Motor neuron (in vitro differentiated cells): Measurements from ENCODE around the gene GLOD4. TPM values are rescaled to one million over a fixed set of nuclear protein-coding genes. Genes with fewer than 3 reads are reported as not detected.
"Not testable (repeated sequence)": the region's sequence is repeated elsewhere in the genome, so short reads cannot be mapped to it uniquely, and the experiment has no call there.

Source experiments
- ATAC-seq, 8 experiments: fragments of 200-7000 bp; cut with Tn5 transposase; replicated peaks in 6 of 8; 2 replicates each; pipeline ENCODE4 v1.8.0; 2021; ENCODE audit warnings: mild to moderate bottlenecking in 8 of 8, moderate library complexity in 8 of 8
- H3K27ac ChIP-seq, 2 donors: fragments of 250-450 bp; sonication (Bioruptor Pico); 2 replicates each; pipeline ENCODE4 v1.9.0; 2021; ENCODE audit warnings: antibody characterized with exemption in 2 of 2, mild to moderate bottlenecking in 2 of 2, moderate library complexity in 1 of 2
- H3K4me1 ChIP-seq, 2 donors: fragments of 250-450 bp; sonication (Bioruptor Pico); replicated peaks in 1 of 2; 2 replicates each; pipeline ENCODE4 v1.6.1; 2021; ENCODE audit warnings: antibody characterized with exemption in 2 of 2, mild to moderate bottlenecking in 2 of 2, moderate library complexity in 1 of 2
- H3K4me3 ChIP-seq, 5 donors: fragments of 250-450 bp; sonication (Bioruptor Pico); 2 replicates each; pipeline ENCODE4 v1.9.0; 2021; ENCODE audit warnings: antibody characterized with exemption in 5 of 5, mild to moderate bottlenecking in 5 of 5, moderate library complexity in 4 of 5
- WGBS, 10 experiments: fragments of 450-650 bp; shearing (Covaris generic); methylation state at CpG; one replicate each; pipeline ENCODE4 v1.0.0; 2022; 5-methylcytosine and 5-hydroxymethylcytosine counted together
- in situ Hi-C, 9 experiments: fragments of 400-800 bp; cut with MboI; loops; one replicate each; pipeline ENCODE4 v1.15.0; 2021; ENCODE audit warnings: low sequenced_read_pairs in 9 of 9, low pct_unique_long_range_greater_than_20kb in 2 of 9; ENCODE audit not compliant: unreplicated experiment in 9 of 9
- total RNA-seq, 8 experiments: library from RNA; unstranded; fragments of 300-600 nt; gene quantifications; 2 replicates each; pipeline versions ENCODE4 v1.2.3 to v1.2.4, GENCODE V29; 2022

GLOD4 gene
- total RNA-seq, 8 experiments from 2014 or later: 50.8 to 90.4 (median 60.2) TPM

- ATAC-seq: peak in 4 of 8 experiments; percentile 15 to 31 (median 25)
- Histone ChIP-seq H3K27ac (no peak overlapping the region), H3K4me1 (peaks cover 7 to 8% of the 10 kb centered on the region in 2 donors), H3K4me3 (no peak overlapping the region)
- in situ Hi-C loops: no loop called here
- WGBS, 10 experiments: 66 to 100% (median 78%) methylated on average over 1 to 14 of the region's 29 CpGs; no CpG with 5 or more reads in 3 of the 10 experiments
Observed at GRCh38 chr17:811051-811784, 29.1 kb upstream of the GLOD4 start.

DNA sequence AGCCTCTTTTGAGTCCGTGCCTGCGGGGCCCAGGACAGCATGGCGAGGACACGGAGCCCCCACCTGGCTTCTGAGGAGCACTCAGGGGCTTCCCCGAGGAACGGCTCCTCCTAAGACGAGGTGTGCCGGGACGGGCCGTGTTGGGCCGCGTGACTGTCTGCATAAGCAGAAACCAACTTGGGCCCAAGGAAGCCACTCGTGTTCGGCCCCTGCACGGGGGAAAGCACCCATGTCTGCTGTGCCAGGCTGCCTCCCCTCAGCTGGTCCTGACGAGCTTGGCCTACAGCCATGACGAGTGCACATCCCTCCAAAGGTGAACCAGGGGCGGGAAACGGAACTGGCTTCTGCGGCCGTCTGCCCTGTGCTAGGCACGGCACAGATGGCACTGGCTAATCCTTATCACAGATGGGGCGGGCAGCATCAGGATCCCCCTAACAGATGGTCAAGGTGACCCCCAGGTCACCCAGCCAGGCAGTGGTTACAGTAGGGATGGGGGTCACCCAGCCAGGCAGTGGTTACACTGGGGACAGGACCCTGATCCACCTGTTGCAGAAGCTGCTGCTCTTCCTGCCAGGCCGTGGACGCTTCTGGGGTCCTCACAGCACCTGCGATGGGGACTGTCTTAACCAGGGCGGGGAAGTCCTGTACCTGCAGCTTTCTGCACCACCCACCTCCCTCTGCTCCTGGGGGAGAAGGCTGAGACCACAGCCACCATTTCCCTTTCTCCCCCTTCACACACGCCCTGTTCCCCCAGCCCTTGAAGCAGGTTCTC lies 25.6 kb upstream of the GLOD4 start:
- Histone ChIP-seq H3K4me1 (peaks cover 29 to 40% of the 10 kb centered on the region in 2 donors), H3K27ac (no peak overlapping the region), H3K4me3 (no peak overlapping the region)
- in situ Hi-C loops: loop anchor here in 1 of 9 experiments (10.0 kb wide), 1 partner anchor 157 kb away; no protein-coding TSS in a partner anchor
- ATAC-seq: no peak
- 84 to 100% (median 90%) methylated on average over 1 to 7 of the region's 28 CpGs; no CpG with 5 or more reads in 5 of the 10 experiments for WGBS, 10 experiments

GRCh38 chr17:806781-807522 lies 24.9 kb upstream of the GLOD4 start:
- no peak overlapping the region for H3K4me3 ChIP-seq
- H3K27ac ChIP-seq: peak overlapping the region; percentile 67 to 77
- in situ Hi-C loops: loop anchor here in 1 of 9 experiments (10.0 kb wide), 1 partner anchor 158 kb away; no protein-coding TSS in a partner anchor
- peak in 4 of 8 experiments; percentile 5 to 18 (median 15) for ATAC-seq
- WGBS, 10 experiments: 80 to 100% (median 87%) methylated on average over 2 of the region's 33 CpGs; no CpG with 5 or more reads in 6 of the 10 experiments
- peaks cover 29 to 40% of the 10 kb centered on the region in 2 donors for H3K4me1 ChIP-seq

- Histone ChIP-seq H3K4me3 (no peak overlapping the region), H3K27ac (peak overlapping the region; percentile 67 to 77), H3K4me1 (peaks cover 29 to 40% of the 10 kb centered on the region in 2 donors)
- WGBS, 10 experiments: no CpG with 5 or more reads among the region's 13 CpGs
- ATAC-seq: peak in 1 of 8 experiments; percentile 14
- in situ Hi-C loops: loop anchor here in 1 of 9 experiments (10.0 kb wide), 1 partner anchor 158 kb away; no protein-coding TSS in a partner anchor
Observed at GRCh38 chr17:806346-806745, 24.3 kb upstream of the GLOD4 start.

GRCh38 chr17:805886-806285 lies 23.8 kb upstream of the GLOD4 start:
- WGBS, 10 experiments: no CpG with 5 or more reads among the region's 23 CpGs
- peaks cover 29 to 40% of the 10 kb centered on the region in 2 donors for H3K4me1 ChIP-seq

GRCh38 chr17:804541-805435 lies 22.7 kb upstream of the GLOD4 start:
- in situ Hi-C loops: loop anchor here in 1 of 9 experiments (10.0 kb wide), 1 partner anchor 160 kb away; no protein-coding TSS in a partner anchor
- WGBS, 10 experiments: 13 to 100% (median 100%) methylated on average over 1 to 3 of the region's 41 CpGs; no CpG with 5 or more reads in 5 of the 10 experiments
- H3K4me3 ChIP-seq: no peak overlapping the region
- H3K4me1 ChIP-seq: peaks cover 29 to 40% of the 10 kb centered on the region in 2 donors
- peak overlapping the region; percentile 75 to 86 for H3K27ac ChIP-seq
- peak in 6 of 8 experiments; percentile 41 to 85 (median 82) for ATAC-seq

More at GRCh38 chr17:805886-806285, 23.8 kb upstream of the GLOD4 start:
- not testable (repeated sequence) for ATAC-seq, H3K4me3 ChIP-seq, H3K27ac ChIP-seq
- in situ Hi-C loops: loop anchor here in 1 of 9 experiments (10.0 kb wide), 1 partner anchor 159 kb away; no protein-coding TSS in a partner anchor

GRCh38 chr17:802901-803881 lies 21.1 kb upstream of the GLOD4 start:
- peak overlapping the region; percentile 53 to 86 for H3K27ac ChIP-seq
- no peak overlapping the region for H3K4me3 ChIP-seq
- in situ Hi-C loops: loop anchor here in 1 of 9 experiments (10.0 kb wide), 1 partner anchor 162 kb away; no protein-coding TSS in a partner anchor
- no peak for ATAC-seq
- 75 to 100% (median 89%) methylated on average over 1 to 8 of the region's 37 CpGs; no CpG with 5 or more reads in 6 of the 10 experiments for WGBS, 10 experiments
- peaks cover 35 to 41% of the 10 kb centered on the region in 2 donors for H3K4me1 ChIP-seq

DNA sequence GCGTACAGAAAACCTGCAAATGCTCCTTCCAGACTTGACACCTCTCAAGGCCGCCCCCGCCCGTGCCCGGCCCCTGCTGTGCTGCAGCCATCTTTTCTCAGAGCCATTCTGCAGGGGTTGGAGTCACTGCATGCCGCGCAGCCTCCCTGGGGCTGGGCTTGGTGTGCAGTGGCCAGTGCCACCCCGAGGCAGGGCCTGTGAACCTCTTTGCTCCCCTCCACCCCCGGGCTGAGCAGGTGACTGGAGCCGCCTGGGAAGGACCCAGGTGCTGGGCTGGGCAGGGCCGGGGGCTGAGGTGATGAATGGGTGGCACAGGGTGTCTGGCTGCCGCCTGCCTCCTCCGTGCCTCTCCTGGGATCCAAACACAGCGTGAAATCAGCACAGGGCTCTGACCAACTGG lies 20.4 kb upstream of the GLOD4 start:
- ATAC-seq: no peak
- in situ Hi-C loops: loop anchor here in 1 of 9 experiments (10.0 kb wide), 1 partner anchor 162 kb away; no protein-coding TSS in a partner anchor
- WGBS, 10 experiments: no CpG with 5 or more reads among the region's 14 CpGs
- Histone ChIP-seq H3K4me3 (no peak overlapping the region), H3K4me1 (peaks cover 36 to 43% of the 10 kb centered on the region in 2 donors), H3K27ac (no peak overlapping the region)

- WGBS, 10 experiments: 33 to 100% (median 90%) methylated on average over 1 to 6 of the region's 6 CpGs; no CpG with 5 or more reads in 3 of the 10 experiments
- no peak overlapping the region for H3K4me3 ChIP-seq
- no peak overlapping the region for H3K27ac ChIP-seq
- ATAC-seq: no peak
- in situ Hi-C loops: loop anchor here in 1 of 9 experiments (10.0 kb wide), 1 partner anchor 163 kb away; no protein-coding TSS in a partner anchor
- peaks cover 33 to 39% of the 10 kb centered on the region in 2 donors for H3K4me1 ChIP-seq
Observed at GRCh38 chr17:801660-802059, 19.6 kb upstream of the GLOD4 start.

GRCh38 chr17:800446-801242 lies 18.6 kb upstream of the GLOD4 start:
- ATAC-seq: no peak
- in situ Hi-C loops: loop anchor here in 1 of 9 experiments (10.0 kb wide), 1 partner anchor 164 kb away; no protein-coding TSS in a partner anchor
- WGBS, 10 experiments: 60 to 100% (median 85%) methylated on average over 1 to 4 of the region's 39 CpGs; no CpG with 5 or more reads in 4 of the 10 experiments

More at GRCh38 chr17:800446-801242, 18.6 kb upstream of the GLOD4 start:
- Histone ChIP-seq H3K27ac (no peak overlapping the region), H3K4me3 (no peak overlapping the region), H3K4me1 (peaks cover 28 to 31% of the 10 kb centered on the region in 2 donors)
